Measurements from ENCODE around the gene EPPIN. TPM values are rescaled to one million over a fixed set of nuclear protein-coding genes. Genes with fewer than 3 reads are reported as not detected.

EPPIN gene
- total RNA-seq, 1 experiment from 2014 or later = not detected

DNA sequence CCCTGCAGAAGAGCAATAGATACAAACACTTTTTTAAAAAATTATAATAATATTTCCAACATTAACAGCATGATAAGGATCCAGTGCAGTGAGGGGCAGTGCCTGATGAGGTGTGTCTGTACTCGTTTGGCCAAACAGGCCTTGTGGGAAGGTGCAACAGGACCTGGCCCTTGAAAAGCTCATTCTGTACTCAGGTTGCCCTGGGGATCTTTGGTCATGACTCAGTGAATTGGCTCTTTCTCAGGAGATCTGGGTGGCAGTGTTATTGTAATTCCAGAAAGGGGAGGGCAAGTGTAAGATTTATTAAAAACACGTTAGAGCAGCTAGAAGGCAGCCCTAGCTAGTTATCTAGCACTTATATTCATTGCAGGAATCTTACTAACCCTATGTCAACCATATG is 28.9 kb downstream of the EPPIN start:
- H3K36me3 Mint-ChIP-seq (ENCODE audit: insufficient read depth, unreplicated experiment) = no peaks in the 10 kb centered on the region
- ChIA-PET POLR2A (interaction anchor here (0.6 to 3.0 kb wide), 25 partner anchors 9 to 452 kb away, joined by 3 to 49 read pairs (median 6); partner anchors contain the start of genes PIGT, SLPI, SYS1 and WFDC6), CTCF (interaction anchor here (0.6 to 2.6 kb wide), 16 partner anchors 14 to 1303 kb away, joined by 3 to 10 read pairs (median 4); partner anchors contain the start of gene SYS1)
- BruUV-seq (replicated peaks) = no TSS peak
- TF ChIP-seq, protein P1, sequence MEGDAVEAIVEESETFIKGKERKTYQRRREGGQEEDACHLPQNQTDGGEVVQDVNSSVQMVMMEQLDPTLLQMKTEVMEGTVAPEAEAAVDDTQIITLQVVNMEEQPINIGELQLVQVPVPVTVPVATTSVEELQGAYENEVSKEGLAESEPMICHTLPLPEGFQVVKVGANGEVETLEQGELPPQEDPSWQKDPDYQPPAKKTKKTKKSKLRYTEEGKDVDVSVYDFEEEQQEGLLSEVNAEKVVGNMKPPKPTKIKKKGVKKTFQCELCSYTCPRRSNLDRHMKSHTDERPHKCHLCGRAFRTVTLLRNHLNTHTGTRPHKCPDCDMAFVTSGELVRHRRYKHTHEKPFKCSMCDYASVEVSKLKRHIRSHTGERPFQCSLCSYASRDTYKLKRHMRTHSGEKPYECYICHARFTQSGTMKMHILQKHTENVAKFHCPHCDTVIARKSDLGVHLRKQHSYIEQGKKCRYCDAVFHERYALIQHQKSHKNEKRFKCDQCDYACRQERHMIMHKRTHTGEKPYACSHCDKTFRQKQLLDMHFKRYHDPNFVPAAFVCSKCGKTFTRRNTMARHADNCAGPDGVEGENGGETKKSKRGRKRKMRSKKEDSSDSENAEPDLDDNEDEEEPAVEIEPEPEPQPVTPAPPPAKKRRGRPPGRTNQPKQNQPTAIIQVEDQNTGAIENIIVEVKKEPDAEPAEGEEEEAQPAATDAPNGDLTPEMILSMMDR (IDR thresholded peaks at IDR 0.05; ENCODE audit: unreplicated experiment) = no peak
- DNase-seq (ENCODE audit: unreplicated experiment) = peak; percentile 91
- intact Hi-C loops (cut with micrococcal nuclease) = no loop called here
- peak overlapping the region; percentile 80 for H3K27ac Mint-ChIP-seq (ENCODE audit: low read depth, unreplicated experiment)
- H3K9me3 Mint-ChIP-seq (ENCODE audit: unreplicated experiment) = no peaks in the 10 kb centered on the region
- no peaks in the 10 kb centered on the region for H3K27me3 Mint-ChIP-seq (ENCODE audit: insufficient read depth, unreplicated experiment)
- H3K4me1 Mint-ChIP-seq (ENCODE audit: insufficient read depth, unreplicated experiment) = peaks cover 28% of the 10 kb centered on the region
- peak overlapping the region; percentile 21 for H3K4me3 Mint-ChIP-seq (ENCODE audit: unreplicated experiment)

DNA sequence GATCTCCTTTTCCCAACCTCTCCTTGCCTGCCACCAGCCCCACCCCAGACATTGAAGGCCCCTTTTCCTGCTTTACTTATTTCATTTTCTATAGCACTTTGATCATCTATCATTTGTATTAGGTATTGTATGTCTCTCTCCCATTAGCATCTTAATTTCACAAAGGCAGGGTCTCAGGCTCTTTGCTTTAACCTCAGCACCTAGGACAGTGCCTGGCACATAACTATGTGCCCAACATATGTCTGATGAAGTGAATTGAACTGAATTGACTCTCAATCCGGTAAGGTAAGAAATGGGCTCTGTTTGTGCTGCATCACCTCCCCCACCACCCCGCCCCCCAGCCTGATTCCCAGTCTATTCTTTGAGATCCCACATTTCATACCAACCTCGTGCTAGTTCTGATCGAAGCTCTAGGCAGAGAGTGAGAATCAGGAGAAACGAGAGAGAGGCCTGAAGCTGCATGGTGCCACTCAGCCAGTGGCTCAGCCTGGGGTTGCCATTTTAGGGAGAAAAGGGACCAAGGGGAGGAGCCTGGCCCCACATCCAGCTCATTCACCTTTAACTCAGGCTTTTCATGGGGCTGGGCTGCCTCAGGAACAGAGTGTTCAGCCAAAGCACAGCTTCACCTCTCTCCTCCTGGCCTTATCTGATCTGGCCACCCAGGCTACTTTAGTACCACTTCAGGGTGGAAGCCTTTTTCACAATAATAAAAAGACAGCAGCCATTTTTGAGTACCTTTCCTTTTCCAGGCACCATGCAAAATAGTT is 31.9 kb downstream of the EPPIN start, which contains the start of gene SPINT3:
Gene SPINT3 (minus strand): TSS at position 476 of the 767 bp plus-strand sequence. CDS start 14 bp downstream, at position 462.
- Mint-ChIP-seq H3K4me3 (ENCODE audit: unreplicated experiment) (peak within 1 kb of the TSS; percentile 3), H3K36me3 (ENCODE audit: insufficient read depth, unreplicated experiment) (no peaks in the 10 kb centered on the region), H3K4me1 (ENCODE audit: insufficient read depth, unreplicated experiment) (peaks cover 37% of the 10 kb centered on the region), H3K27ac (ENCODE audit: low read depth, unreplicated experiment) (peak within 1 kb of the TSS; percentile 54), H3K9me3 (ENCODE audit: unreplicated experiment) (no peaks in the 10 kb centered on the region), H3K27me3 (ENCODE audit: insufficient read depth, unreplicated experiment) (no peaks in the 10 kb centered on the region)
- ChIA-PET POLR2A (interaction anchor here (0.6 to 3.9 kb wide), 11 partner anchors 8 to 944 kb away, joined by 3 to 14 read pairs (median 3); no protein-coding TSS in a partner anchor), CTCF (interaction anchor here (0.6 to 1.4 kb wide), 8 partner anchors 12 to 263 kb away, joined by 3 to 8 read pairs (median 4); partner anchors contain the start of gene TP53TG5)
- no peak for DNase-seq (ENCODE audit: unreplicated experiment)
- BruUV-seq (replicated peaks) = no TSS peak
- TF ChIP-seq, protein P1 (IDR thresholded peaks at IDR 0.05; ENCODE audit: unreplicated experiment) = no peak
- intact Hi-C loops (cut with micrococcal nuclease) = no loop called here

DNA sequence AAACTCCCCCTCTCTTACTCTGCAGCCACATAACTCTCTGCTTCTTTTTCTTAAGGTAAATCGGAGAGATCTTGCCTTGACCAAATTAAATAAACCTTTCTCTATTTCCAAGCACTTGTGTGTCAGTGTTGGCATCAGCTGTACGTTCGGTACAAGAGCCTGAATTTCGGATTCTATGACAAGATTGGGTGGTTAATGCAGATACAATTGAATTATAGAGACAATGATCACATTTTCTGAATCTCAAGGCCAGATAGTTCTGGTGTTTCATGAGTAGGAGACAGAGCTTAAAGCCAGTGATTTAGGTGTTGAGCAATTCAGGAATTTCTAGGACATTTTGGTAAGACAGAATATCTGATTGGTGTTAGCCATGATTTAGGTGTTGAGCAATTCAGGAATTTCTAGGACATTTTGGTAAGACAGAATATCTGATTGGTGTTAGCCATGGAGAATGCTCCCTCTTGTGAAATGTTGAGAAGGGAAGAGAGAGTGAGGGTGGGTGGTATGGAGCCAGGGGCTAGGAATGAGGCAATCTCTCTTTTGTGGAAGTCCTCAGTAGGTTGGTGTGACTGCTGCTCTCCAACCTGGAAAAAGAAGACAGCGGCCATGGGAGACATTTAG is 36.8 kb downstream of the EPPIN start:
- Mint-ChIP-seq H3K36me3 (ENCODE audit: insufficient read depth, unreplicated experiment) (no peaks in the 10 kb centered on the region), H3K27ac (ENCODE audit: low read depth, unreplicated experiment) (peak overlapping the region; percentile 88), H3K4me3 (ENCODE audit: unreplicated experiment) (peak overlapping the region; percentile 15), H3K4me1 (ENCODE audit: insufficient read depth, unreplicated experiment) (peaks cover 41% of the 10 kb centered on the region), H3K27me3 (ENCODE audit: insufficient read depth, unreplicated experiment) (no peaks in the 10 kb centered on the region), H3K9me3 (ENCODE audit: unreplicated experiment) (no peaks in the 10 kb centered on the region)
- POLR2A ChIA-PET = interaction anchor here (0.6 to 3.7 kb wide), 22 partner anchors 8 to 1350 kb away, joined by 3 to 49 read pairs (median 3); partner anchors contain the start of genes PCIF1, SDC4 and SYS1
- intact Hi-C loops (cut with micrococcal nuclease) = no loop called here
- CTCF ChIA-PET = interaction anchor here (0.6 to 1.8 kb wide), 3 partner anchors 67 to 260 kb away, joined by 3 to 6 read pairs (median 3); no protein-coding TSS in a partner anchor
- peak; percentile 77 for DNase-seq (ENCODE audit: unreplicated experiment)
- no TSS peak for BruUV-seq (replicated peaks)
- TF ChIP-seq, protein P1 (IDR thresholded peaks at IDR 0.05; ENCODE audit: unreplicated experiment) = no peak

DNA sequence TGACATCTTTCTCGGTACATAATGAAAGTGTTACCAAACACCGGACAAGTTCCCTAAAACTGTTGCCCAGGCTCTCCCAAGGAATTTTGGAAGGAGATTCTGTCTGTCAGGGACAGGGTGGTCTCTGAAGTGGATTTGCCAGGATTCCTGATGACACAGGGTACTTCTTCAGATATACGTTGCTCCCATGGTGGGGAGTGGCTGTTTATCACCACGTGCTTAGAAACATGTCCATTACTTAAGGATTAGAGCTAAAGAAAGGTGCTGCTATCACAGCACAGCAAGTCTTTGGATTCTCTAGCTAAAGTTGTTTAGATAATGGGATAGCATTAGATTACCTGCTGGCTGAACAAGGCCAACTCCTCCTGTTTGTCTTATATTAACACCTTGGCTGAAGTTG is 38.1 kb downstream of the EPPIN start:
- no peak for DNase-seq (ENCODE audit: unreplicated experiment)
- H3K27ac Mint-ChIP-seq (ENCODE audit: low read depth, unreplicated experiment) = peak overlapping the region; percentile 88
- H3K9me3 Mint-ChIP-seq (ENCODE audit: unreplicated experiment) = no peaks in the 10 kb centered on the region
- TF ChIP-seq, protein P1 (IDR thresholded peaks at IDR 0.05; ENCODE audit: unreplicated experiment) = no peak
- no peaks in the 10 kb centered on the region for H3K27me3 Mint-ChIP-seq (ENCODE audit: insufficient read depth, unreplicated experiment)
- no TSS peak for BruUV-seq (replicated peaks)
- H3K36me3 Mint-ChIP-seq (ENCODE audit: insufficient read depth, unreplicated experiment) = no peaks in the 10 kb centered on the region
- peaks cover 35% of the 10 kb centered on the region for H3K4me1 Mint-ChIP-seq (ENCODE audit: insufficient read depth, unreplicated experiment)
- ChIA-PET CTCF (interaction anchor here (0.6 to 1.8 kb wide), 2 partner anchors 197 to 262 kb away, joined by 3 to 6 read pairs; no protein-coding TSS in a partner anchor), POLR2A (interaction anchor here (1.4 to 3.7 kb wide), 2 partner anchors 9 to 165 kb away, joined by 3 to 49 read pairs; no protein-coding TSS in a partner anchor)
- H3K4me3 Mint-ChIP-seq (ENCODE audit: unreplicated experiment) = no peak overlapping the region
- intact Hi-C loops (cut with micrococcal nuclease) = no loop called here

All from MCF 10A (cell line).